ENCODE results near the gene CEP70. TPM values are rescaled to one million over a fixed set of nuclear protein-coding genes. Genes with fewer than 3 reads are reported as not detected.

Gene CEP70
- polyA plus RNA-seq, 1 donor (not counting 4 experiments of a cell fraction or from before 2014, with no cell fraction given): 11.4 TPM

DNA sequence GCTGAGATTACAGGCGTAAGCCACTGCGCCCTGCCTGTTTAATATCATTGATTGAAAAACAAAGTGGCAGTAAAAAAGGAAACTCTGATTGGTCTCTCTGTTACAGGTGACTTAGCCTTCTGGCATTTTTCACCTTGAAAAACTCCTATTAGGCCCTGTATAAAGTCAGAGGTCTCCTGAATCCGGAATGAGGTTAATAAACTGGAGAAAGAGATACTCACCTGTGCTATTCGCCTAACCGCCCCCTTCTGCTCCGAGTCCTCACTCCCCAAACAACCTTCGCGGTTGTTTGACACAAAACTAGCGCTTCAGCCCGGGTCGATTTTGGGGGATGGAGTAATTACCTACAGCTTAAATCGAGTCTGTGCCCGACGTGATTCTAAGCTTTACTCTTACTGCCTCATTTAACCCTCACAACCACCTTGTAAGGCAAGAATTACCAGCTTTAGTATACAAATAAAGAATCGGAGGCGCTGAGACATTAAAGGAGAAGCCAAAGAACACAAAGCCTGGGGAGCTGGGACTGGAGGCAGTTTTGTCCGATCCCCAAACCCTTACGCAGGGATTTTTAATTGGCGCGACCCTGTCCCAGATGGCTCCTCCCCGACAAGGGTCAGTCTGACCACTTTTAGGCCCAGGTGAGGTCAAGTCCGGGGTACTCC is 441 bp downstream of the CEP70 start:
- H3K4me1 ChIP-seq (ENCODE audit: control insufficient read depth, extremely low read depth, insufficient read depth, low read length): peaks cover 5% of the 10 kb centered on the region
- dilution Hi-C loops (cut with MboI; ENCODE audit: extremely low pct_ligation_motif_present, low sequenced_read_pairs): no loop called here
- no peaks in the 10 kb centered on the region for H3K9me3 ChIP-seq (ENCODE audit: control insufficient read depth, low read depth, low read length)
- no peak for DNase-seq (ENCODE audit: low read depth, low spot score)
- no peaks in the 10 kb centered on the region for H3K27me3 ChIP-seq (ENCODE audit: control insufficient read depth, extremely low read depth, insufficient read depth, low read length)
- no peaks in the 10 kb centered on the region for H3K79me2 ChIP-seq (ENCODE audit: control insufficient read depth, insufficient read depth, low read length)
- H3K4me3 ChIP-seq (ENCODE audit: control insufficient read depth in 2 of 3, extremely low read depth in 1 of 3, insufficient read depth in 2 of 3, low read depth in 1 of 3, low read length in 3 of 3): peak overlapping the region; percentile 64 to 95 (median 77)
- FAIRE-seq: no peak
- H2AFZ ChIP-seq (ENCODE audit: control insufficient read depth, low read length): peak overlapping the region; percentile 98
- H3K9me1 ChIP-seq (ENCODE audit: control insufficient read depth, extremely low read depth, insufficient read depth, low read length): no peaks in the 10 kb centered on the region
- peak overlapping the region; percentile 91 for H3K4me2 ChIP-seq (ENCODE audit: control insufficient read depth, extremely low read depth, insufficient read depth, low read depth, low read length)
- no peaks in the 10 kb centered on the region for H3K36me3 ChIP-seq (ENCODE audit: control insufficient read depth in 2 of 2, extremely low read depth in 1 of 2, insufficient read depth in 2 of 2, low read length in 2 of 2)
- peak overlapping the region; percentile 92 for H3K9ac ChIP-seq (ENCODE audit: control insufficient read depth, extremely low read depth, insufficient read depth, low read length)
- TF ChIP-seq EZH2 (IDR thresholded peaks at IDR 0.05; ENCODE audit: low read length): no peak
- TF ChIP-seq, protein P1, sequence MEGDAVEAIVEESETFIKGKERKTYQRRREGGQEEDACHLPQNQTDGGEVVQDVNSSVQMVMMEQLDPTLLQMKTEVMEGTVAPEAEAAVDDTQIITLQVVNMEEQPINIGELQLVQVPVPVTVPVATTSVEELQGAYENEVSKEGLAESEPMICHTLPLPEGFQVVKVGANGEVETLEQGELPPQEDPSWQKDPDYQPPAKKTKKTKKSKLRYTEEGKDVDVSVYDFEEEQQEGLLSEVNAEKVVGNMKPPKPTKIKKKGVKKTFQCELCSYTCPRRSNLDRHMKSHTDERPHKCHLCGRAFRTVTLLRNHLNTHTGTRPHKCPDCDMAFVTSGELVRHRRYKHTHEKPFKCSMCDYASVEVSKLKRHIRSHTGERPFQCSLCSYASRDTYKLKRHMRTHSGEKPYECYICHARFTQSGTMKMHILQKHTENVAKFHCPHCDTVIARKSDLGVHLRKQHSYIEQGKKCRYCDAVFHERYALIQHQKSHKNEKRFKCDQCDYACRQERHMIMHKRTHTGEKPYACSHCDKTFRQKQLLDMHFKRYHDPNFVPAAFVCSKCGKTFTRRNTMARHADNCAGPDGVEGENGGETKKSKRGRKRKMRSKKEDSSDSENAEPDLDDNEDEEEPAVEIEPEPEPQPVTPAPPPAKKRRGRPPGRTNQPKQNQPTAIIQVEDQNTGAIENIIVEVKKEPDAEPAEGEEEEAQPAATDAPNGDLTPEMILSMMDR (optimal IDR thresholded peaks at IDR 0.05 in 1 of 3, IDR thresholded peaks at IDR 0.05 in 1 of 3, conservative IDR thresholded peaks at IDR 0.05 in 1 of 3; ENCODE audit: extremely low read depth in 1 of 3, insufficient read depth in 2 of 3, low read length in 3 of 3): no peak
- peak overlapping the region; percentile 90 for H3K27ac ChIP-seq (ENCODE audit: control insufficient read depth, insufficient read depth, low read length)
- H4K20me1 ChIP-seq (ENCODE audit: control insufficient read depth, extremely low read depth, insufficient read depth, low read length): no peaks in the 10 kb centered on the region

GRCh38 chr3:138591392-138591791 is 2.7 kb downstream of the CEP70 start:
- Histone ChIP-seq H4K20me1 (ENCODE audit: control insufficient read depth, extremely low read depth, insufficient read depth, low read length) (no peaks in the 10 kb centered on the region), H3K4me3 (ENCODE audit: control insufficient read depth in 2 of 3, extremely low read depth in 1 of 3, insufficient read depth in 2 of 3, low read depth in 1 of 3, low read length in 3 of 3) (no peak overlapping the region), H3K9me1 (ENCODE audit: control insufficient read depth, extremely low read depth, insufficient read depth, low read length) (no peaks in the 10 kb centered on the region), H3K79me2 (ENCODE audit: control insufficient read depth, insufficient read depth, low read length) (no peaks in the 10 kb centered on the region), H3K27ac (ENCODE audit: control insufficient read depth, insufficient read depth, low read length) (no peak overlapping the region), H3K36me3 (ENCODE audit: control insufficient read depth in 2 of 2, extremely low read depth in 1 of 2, insufficient read depth in 2 of 2, low read length in 2 of 2) (no peaks in the 10 kb centered on the region), H3K9me3 (ENCODE audit: control insufficient read depth, low read depth, low read length) (no peaks in the 10 kb centered on the region), H3K9ac (ENCODE audit: control insufficient read depth, extremely low read depth, insufficient read depth, low read length) (no peak overlapping the region), H3K4me1 (ENCODE audit: control insufficient read depth, extremely low read depth, insufficient read depth, low read length) (peaks cover 5% of the 10 kb centered on the region), H3K27me3 (ENCODE audit: control insufficient read depth, extremely low read depth, insufficient read depth, low read length) (no peaks in the 10 kb centered on the region), H2AFZ (ENCODE audit: control insufficient read depth, low read length) (no peak overlapping the region), H3K4me2 (ENCODE audit: control insufficient read depth, extremely low read depth, insufficient read depth, low read depth, low read length) (no peak overlapping the region)
- dilution Hi-C loops (cut with MboI; ENCODE audit: extremely low pct_ligation_motif_present, low sequenced_read_pairs): no loop called here
- DNase-seq (ENCODE audit: low read depth, low spot score) (no peak), FAIRE-seq (no peak)
- TF ChIP-seq EZH2 (IDR thresholded peaks at IDR 0.05; ENCODE audit: low read length): no peak
- TF ChIP-seq, protein P1 (optimal IDR thresholded peaks at IDR 0.05 in 1 of 3, IDR thresholded peaks at IDR 0.05 in 1 of 3, conservative IDR thresholded peaks at IDR 0.05 in 1 of 3; ENCODE audit: extremely low read depth in 1 of 3, insufficient read depth in 2 of 3, low read length in 3 of 3): no peak
